ENCODE measurements around the gene INSRR.
A peak's percentile ranks its signal among the peaks of the same experiment; 100 is the strongest.

INSRR gene

DNA sequence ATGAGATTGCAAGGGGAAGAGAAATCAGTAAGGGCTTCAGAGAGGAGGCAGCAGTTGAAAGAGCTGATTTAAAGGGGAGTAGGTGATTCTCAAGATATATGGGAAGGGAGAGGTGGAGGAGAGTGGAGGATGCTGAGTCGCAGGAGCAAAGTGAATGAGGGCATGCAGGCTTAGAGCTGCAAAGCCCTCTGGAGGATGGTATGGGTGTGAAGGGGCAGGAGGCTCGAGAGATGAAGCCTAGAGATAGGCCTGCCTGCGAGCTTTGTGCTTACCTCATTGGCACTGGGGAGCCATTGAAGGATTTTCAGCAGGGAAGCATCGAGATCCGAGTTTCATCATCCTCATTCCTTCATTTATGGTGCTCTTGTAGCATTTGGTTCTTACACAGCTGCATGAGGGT lies 26.5 kb downstream of the INSRR start:
- DNase-seq (ENCODE audit: low read depth in 2 of 2), result no peak

- DNase-seq (ENCODE audit: low read depth in 2 of 2), result no peak
These were observed 30.4 kb downstream of the INSRR start for GRCh38 chr1:156828400-156829124.

- DNase-seq (ENCODE audit: low read depth in 2 of 2), result no peak
These were observed 32.3 kb downstream of the INSRR start for GRCh38 chr1:156826630-156827029.

GRCh38 chr1:156823210-156823790 lies 35.6 kb downstream of the INSRR start:
- DNase-seq (ENCODE audit: low read depth in 2 of 2), result no peak

DNA sequence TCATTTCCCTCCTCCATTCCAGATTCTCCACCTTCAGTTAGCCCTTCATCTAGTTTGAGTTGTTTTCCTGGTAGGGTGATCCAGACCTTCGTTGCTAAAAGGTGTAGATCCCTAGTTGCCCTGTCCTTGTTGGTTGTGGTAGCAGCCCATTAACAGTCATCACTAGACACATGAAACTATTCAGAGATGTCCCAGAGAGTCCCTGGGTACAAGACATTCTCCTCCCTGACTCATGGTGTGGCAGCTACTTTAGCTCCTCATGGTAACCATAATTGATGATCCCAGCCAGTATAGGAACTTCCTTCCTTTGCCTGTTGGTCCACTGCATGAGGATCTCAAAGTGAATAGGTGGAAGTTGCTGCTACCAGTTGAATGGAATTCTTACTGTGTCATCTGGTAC lies 36.2 kb downstream of the INSRR start:
- no peak for DNase-seq (ENCODE audit: low read depth in 2 of 2)

GRCh38 chr1:156821801-156822200 lies 37.1 kb downstream of the INSRR start:
- no peak for DNase-seq (ENCODE audit: low read depth in 2 of 2)

DNA sequence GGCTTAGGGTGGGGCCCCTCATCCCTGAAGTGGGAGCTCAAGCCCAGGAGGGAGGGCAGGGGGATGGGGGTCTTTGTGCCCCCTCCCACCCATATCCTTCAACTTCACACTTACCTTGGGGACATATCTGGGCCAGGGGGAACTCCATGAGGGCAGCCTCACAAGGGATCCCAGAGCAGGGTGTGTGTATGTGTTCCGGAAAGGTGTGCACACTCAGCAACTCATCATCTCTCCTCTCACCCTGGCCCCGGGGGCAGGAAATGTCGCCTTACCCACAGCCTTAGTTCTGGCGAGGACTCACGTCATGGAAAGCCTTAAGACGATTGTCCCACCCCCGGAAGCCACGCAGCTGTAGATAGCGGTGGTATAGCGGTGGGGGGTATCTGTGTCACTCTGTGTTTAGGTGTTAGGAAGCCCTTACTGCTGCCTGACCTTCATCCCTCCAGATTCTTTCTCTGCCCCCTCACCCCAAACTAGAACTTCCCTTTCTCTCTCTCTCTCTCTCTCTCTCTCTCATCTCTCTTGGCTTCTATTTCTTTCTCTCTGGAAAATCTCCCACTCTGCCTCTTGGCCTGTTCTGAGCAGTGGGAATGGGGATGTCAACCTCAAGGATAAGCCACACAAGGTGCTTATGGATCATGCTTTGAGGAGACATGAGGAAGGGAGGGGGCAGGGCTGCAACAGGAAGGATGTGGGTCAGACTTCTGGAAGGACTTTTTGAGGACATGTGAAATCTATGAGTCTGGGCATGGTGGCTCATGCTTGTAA lies 42.2 kb downstream of the INSRR start, which contains the start of gene SH2D2A:
Gene SH2D2A, minus strand, starts transcription at position 288 of the 768 bp plus-strand sequence. Its CDS starts 140 bp downstream, at position 148.
- DNase-seq (ENCODE audit: low read depth in 2 of 2), result peak; percentile 78 to 90

DNA sequence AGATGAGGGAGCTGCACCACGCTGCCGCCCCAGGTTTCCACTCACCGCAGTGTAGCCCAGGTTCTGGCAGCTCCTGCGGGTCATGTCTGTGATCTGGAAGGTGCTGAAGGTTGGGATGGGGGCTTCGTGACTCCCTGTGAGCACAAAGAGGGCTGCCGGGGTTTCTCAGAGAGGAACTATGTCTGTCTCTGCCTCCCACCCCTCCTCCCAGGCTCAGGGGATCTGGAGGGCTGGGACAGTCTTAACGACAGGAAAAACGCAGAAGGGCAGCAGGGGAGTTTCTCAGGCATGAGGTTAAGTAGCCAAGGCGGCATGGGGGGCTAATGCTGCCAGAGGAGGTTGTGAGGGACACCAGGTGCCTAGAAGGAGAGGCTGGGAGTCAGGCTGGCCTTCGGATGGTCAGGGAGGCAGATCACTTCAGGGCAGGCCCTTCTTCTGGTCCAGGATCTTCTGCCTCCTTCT lies 42.9 kb downstream of the INSRR start:
- no peak for DNase-seq (ENCODE audit: low read depth in 2 of 2)

GRCh38 chr1:156815307-156815826 lies 43.5 kb downstream of the INSRR start:
- no peak for DNase-seq (ENCODE audit: low read depth in 2 of 2)

DNA sequence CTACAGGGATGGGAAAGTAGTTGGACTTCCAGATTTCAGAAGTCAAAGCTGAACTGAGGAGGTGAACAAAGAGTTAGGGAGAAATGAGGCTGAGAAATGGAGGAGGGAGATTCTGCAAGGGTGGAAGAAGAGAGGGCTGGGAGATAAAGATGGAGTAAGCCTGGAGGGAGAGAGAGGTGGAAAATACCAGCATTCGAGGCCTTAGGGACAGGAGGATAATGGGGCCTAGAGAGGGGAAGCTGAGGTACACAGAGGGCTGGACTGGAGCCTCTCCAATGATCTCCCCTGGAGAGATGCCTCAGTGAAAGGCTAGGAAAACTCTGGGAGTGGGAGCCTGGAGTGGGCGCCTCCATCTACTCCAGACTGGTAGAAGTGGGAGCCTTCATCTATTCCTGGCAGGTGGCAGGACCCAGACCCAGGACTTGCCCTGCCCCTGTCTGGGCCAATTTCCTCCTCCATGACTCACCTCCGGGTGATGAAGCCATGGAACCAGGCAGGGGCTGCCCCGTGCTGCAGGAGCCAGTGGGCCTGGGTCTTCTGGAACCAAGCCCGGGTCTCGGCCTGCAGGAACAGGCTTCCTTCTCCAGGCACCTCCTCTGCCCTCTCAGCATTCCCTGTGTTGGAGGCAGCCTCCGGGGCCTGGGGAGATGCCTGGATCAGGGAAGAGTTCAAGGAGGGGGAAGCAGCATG lies 44.2 kb downstream of the INSRR start:
- DNase-seq (ENCODE audit: low read depth in 2 of 2), result peak in 1 of 2 donors; percentile 35

GRCh38 chr1:156813750-156814570 lies 45.0 kb downstream of the INSRR start:
- DNase-seq (ENCODE audit: low read depth in 2 of 2), result peak; percentile 63 to 78

DNA sequence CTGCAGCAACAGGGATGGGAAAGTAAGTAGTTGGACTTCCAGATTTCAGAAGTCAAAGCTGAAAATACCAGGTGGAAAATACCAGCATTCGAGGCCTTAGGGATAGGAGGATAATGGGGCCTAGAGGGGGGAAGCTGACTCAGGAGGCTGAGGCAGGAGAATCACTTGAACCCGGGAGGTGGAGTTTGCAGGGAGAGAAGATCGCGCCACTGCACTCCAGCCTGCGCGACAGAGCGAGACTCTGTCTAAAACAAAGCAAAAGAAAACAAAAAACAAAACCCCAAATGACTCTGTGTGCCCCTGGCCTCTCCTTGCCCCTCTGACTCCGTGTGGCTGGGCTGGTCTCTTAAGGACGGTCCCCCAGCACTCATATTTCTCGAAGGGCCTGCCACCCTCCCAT lies 45.6 kb downstream of the INSRR start:
- DNase-seq (ENCODE audit: low read depth in 2 of 2), result no peak

DNA sequence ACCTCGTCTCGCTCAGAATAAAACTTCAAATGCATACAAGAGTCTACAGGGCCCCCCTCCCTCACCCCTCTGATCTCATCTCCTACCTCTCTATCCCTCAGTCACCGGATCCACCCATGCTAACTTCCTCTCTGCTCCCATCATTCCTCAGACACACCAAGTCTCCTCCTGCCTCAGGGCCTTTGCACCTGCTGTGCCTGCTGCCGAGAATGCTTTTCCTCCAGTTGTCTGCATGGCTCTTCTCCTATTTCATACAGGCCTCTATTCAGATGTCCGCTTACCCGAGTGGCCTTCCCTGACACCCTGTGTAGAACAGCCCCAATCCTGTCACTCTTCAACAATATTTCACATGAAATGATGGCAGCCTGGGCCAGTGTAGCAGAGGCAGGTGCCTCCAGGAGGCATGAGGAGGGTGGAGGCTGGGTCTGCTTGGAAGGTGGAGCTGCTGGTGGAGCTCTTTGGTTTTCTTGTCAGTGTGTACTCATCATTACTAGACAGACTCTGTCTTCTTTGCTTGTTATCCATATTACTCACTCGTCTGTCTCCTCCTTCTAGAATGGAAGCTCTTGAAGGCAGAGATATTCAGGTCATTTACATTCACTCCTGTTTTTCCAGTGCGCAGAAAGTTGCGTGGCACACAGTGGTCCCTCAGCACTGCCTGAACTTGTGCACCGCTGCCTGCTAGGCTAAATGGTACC lies 46.5 kb downstream of the INSRR start:
- DNase-seq (ENCODE audit: low read depth in 2 of 2), result no peak

DNA sequence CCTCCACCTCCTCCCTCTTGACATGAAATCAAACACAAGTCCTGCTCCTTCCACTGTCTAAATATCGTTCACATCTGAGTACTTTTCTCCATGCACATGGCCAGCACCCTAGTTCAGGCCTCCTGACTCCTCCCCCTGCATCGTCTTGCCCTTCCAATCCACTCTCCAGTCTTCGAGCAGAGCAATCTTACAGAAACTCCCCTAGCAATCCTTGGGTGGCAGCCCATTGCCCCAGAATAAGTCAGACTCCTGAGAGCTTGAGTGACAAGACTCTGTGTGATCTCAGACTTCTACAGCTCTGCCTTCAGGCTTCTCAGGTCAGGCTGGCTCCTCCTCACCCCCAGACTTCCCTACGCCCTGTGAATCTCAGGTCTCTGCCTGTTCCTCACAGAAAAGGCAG lies 47.7 kb downstream of the INSRR start:
- no peak for DNase-seq (ENCODE audit: low read depth in 2 of 2)

DNA sequence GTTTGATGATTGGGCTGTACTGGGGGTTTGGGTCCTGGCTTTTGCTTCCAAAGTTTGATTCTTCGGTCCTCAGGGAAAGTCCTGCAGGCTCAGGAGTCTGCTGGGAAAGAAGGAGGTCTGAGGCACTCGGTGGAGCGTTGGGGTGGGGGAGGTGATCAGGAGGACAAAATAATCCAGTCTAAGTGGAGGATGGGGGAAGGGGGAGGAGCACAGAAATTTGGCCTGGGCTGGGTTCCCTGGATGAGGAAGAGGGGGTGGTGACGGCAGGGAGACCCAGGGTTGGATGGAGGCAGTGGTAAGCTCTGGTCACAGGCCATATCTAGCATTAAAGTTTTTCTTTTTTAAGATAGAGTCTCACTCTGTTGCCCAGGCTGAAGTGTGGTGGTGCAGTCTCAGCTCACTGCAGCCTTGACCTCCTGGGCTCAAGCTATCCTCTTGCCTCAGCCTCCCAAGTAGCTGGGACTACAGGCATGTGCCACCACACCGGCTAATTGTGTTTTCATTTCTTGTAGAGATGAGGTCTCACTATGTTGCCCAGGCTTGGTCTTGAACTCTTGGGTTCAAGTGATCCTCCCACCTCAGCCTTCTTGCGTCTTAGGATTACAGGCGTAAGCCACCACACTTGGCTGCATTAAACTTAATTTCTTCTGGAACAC lies 49.1 kb downstream of the INSRR start:
- DNase-seq (ENCODE audit: low read depth in 2 of 2), result no peak

DNA sequence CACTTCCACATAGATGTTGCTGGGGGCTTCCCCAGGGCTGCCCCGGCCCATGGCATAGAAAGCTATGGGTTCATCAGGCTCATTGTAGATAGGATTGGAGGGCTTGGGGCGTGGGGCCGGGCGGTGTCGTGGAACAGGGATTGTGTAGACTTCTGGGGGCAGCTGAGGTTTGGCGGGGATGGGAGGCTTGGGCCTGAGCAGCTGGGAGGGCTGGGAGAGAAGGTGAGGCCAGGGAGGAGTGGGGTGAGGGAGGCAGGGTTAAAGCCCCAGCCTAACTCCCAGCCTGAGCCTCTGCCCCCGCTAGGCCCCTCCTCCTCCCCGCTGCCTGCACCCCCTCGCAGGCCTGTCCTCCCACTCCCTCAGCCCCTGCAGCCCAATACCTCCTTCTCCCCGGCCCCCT lies 49.6 kb downstream of the INSRR start:
- DNase-seq (ENCODE audit: low read depth in 2 of 2), result no peak

DNA sequence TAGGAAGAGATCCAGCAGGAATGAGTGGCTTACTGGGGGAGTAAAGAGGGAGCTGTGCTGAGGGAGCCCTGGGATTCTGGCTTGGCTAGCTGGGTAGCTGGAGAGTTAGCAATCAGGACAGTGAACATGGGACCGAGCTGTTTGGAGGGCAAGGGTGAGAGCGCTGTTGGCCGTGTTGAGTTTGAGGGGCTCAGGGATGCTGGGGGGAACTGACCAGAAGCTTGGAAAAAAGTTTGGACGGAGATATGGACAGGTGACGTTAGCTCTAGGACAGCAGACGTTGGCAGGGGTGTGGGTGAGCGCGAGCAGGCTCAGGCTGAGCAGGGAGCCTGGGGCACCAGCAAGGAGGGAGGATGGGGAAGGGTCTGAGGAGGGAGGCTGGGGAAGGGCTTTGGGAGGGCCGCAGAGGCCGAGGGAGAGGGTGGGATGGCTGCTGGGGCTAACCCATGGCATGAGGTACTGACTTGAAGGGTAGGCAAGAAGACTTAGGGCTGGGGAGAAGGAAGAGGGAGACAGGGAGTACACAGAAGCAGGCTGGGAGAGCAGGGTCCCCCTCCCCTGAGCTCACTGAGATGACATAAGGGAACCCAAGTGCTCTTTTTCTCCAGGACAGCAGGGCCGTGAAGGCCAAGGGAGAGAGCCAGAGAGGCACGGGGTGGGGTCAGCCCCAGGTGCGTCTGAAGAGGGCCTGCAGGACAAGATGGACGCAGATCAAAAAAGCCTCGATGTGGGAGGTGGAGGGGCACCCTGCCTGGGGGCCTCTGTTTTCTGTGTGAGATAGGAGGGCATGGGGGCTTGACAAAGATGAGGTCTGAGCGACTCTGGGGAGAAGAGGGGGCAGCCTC lies 50.5 kb downstream of the INSRR start:
- no peak for DNase-seq (ENCODE audit: low read depth in 2 of 2)

DNA sequence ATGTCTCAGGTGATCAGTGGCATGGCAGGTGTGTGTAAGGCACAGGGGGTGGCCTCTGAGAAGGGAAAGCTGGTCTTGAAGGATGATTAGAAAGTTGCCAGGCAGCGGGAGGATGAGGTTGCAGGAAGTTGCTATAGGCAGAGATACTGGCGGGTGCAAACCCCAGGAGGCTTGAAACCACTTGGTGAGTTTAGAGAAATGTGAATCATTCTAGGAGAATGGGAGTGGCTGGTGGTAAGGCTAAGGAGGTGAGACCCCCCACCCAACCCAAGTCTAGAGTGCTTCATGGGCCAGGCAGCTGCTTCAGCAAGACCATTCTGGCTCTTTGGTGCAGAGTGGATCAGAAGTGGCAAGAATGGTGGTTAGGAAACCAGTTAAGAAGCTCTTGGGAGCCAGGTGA lies 51.3 kb downstream of the INSRR start:
- DNase-seq (ENCODE audit: low read depth in 2 of 2), result no peak

Measured in stimulated activated CD4-positive, alpha-beta T cell treated with anti-CD3 and anti-CD28 coated beads, Interleukin-1b, Interleukin-23, amount 100 ng/mL, for 4 hours (primary cell).